GM18520 (cell line): ENCODE data around the gene KHNYN.
"Not testable (repeated sequence)": the region's sequence is repeated elsewhere in the genome, so short reads cannot be mapped to it uniquely, and the experiment has no call there.

Source experiments
- ATAC-seq: cut with Tn5 transposase; IDR thresholded peaks from one replicate; pipeline ENCODE4 v1.9.1; 2021; ENCODE audit not compliant: unreplicated experiment

KHNYN gene

GRCh38 chr14:24429395-24430142 is at the start of gene KHNYN, which contains the start of gene CBLN3:
TSS of gene KHNYN (plus strand) at chr14:24429954. CDS start at chr14:24430731, 777 bp downstream.
TSS of gene CBLN3 (minus strand) at chr14:24429668. CDS start at chr14:24429054, 614 bp downstream.
- peak; percentile 81 for ATAC-seq

GRCh38 chr14:24381363-24382063 is 48.2 kb upstream of the KHNYN start:
- no peak for ATAC-seq

GRCh38 chr14:24382064-24382371 is 47.7 kb upstream of the KHNYN start:
- ATAC-seq = no peak

- ATAC-seq = no peak
These were observed 45.6 kb upstream of the KHNYN start for GRCh38 chr14:24384169-24384568.

GRCh38 chr14:24385524-24385923 is 44.2 kb upstream of the KHNYN start:
- ATAC-seq = no peak

- ATAC-seq = no peak
These were observed 42.8 kb upstream of the KHNYN start for GRCh38 chr14:24387009-24387345.

- not testable (repeated sequence) for ATAC-seq
These were observed 42.2 kb upstream of the KHNYN start for GRCh38 chr14:24387579-24387978.

GRCh38 chr14:24388474-24389179 is 41.1 kb upstream of the KHNYN start:
- no peak for ATAC-seq

- ATAC-seq = no peak
These were observed 40.4 kb upstream of the KHNYN start for GRCh38 chr14:24389226-24389848.

GRCh38 chr14:24390701-24391468 is 38.9 kb upstream of the KHNYN start:
- ATAC-seq = no peak

GRCh38 chr14:24392325-24393091 is 37.2 kb upstream of the KHNYN start:
- ATAC-seq = no peak

GRCh38 chr14:24394275-24394674 is 35.5 kb upstream of the KHNYN start:
- no peak for ATAC-seq

GRCh38 chr14:24395609-24396582 is 33.9 kb upstream of the KHNYN start:
- ATAC-seq = no peak

- ATAC-seq = no peak
These were observed 32.0 kb upstream of the KHNYN start for GRCh38 chr14:24397639-24398292.

- ATAC-seq = no peak
These were observed 31.5 kb upstream of the KHNYN start for GRCh38 chr14:24398293-24398652.

GRCh38 chr14:24398653-24399446 is 30.9 kb upstream of the KHNYN start, which contains the start of gene NYNRIN:
TSS of gene NYNRIN (plus strand) at chr14:24399003. CDS start at chr14:24399247, 244 bp downstream.
- ATAC-seq = no peak

- ATAC-seq = no peak
These were observed 30.3 kb upstream of the KHNYN start for GRCh38 chr14:24399447-24399822.
